ENCODE results near the gene NUDT7.

NUDT7 gene

DNA sequence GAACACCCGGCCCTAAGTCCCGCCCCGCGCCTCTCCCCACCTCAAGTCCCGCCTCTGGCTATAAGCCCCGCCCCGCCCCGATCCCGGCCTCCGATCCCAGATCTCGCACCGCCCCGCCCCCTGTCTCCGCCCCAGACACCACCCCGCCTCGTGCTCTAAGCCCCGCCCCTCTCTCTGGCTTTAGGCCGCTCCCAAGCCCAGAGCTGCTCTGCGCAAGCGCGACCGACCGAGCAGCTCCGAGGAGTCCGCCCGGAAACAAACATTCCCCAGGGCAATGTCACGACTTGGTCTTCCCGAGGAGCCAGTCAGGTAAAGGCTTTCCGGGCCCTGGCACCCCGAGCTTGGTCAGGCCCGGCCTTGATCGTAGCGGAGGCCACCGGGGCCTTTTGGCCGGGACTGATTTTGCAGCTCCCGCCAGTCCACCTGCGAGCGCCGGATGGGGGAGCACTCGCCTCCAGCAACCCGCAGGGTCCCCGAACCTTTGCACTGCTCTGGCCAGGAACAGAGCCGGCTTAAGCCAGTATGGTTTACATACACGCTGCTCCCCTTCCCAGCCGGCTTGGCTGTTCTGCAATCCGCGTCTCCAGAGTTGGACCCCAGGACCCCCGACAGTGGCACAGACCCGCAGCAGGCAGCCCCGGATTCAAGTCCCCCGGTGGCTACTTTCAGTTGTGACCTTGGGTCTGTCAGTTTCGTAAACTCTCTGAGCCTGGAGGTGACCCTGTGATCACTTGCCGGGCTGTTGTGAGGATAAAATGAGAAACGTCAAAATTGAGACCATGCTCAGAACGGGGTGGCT is at the start of gene NUDT7:
Gene NUDT7, plus strand, starts transcription at position 206 of the 799 bp plus-strand sequence. Its CDS starts 69 bp downstream, at position 275.
- DNase-seq (ENCODE audit: low spot score): peak; percentile 97

DNA sequence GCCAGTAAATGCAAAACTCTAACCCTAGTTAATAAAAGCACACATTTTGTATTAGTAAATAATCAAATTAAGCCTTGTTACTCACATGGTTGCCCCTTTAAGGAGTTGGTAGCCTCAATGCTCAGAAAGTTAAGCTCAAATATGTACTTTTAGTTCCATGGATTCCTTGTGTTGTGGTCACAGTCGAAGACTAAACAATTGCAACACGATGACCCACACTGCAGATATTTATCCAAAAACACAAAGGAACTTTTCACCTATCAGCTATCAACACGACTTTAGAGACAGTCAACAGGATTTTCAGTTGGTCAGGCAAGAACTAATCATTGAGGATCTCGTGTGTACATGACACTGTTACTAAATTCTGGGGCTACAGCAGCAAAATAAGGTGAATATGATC is 47.4 kb upstream of the NUDT7 start:
- DNase-seq (ENCODE audit: low spot score): no peak

DNA sequence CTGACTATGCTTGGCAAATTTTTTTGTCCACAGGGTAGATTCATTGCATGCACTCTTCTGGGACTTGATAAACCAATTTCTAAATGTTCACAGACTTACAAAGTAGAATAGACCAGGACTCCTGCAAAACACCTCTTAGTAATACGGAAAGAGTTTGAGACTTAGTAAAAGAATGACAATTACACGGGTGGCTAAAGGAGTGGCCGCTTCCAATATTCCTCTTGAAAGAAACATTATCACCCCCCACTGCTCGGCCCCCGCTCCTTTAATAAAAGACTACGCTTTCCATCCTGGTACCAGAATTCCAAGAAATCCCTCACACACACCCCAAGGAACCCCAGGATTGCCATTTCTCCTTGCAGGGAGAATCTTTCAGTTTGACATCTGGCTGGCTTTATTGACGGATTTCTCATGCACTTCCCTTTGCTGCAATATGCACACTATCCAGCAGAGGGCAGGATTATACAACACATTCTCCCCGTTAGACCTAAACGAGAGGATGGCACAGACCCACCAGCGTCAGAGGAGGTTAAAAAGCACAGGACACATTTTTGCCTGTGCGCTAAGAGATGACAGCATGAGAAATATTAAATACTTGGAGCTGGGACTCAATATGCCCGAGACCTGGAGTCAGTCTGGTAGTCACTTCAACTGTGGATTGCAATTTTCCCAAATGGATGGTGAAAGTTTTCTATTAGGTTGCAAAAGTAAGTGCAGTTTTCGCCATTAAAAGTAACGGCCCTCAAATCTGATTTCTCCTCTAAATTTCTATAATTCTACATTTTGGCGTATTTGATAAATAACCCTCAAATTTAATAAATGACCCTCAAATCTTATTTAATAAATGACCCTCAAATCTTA is 46.6 kb upstream of the NUDT7 start:
- DNase-seq (ENCODE audit: low spot score): peak; percentile 87

DNA sequence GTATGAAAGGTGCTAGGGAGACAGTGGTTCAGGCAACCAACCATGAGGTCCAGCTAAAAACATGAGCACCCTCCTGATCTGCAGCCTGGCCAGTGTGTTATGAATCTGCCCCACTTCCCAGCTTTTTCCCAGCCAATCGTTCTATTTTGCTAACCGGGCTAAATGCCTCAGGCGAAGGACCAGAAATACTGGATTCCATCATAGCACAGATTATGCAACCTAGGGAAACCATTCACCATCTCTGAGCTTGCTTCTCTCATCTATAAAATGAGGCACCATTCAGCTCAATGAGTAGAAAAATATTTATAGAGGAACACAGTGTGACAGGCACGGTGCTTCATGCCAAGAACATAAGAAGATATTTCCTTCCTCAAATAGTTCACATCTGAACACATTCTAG is 45.2 kb upstream of the NUDT7 start:
- no peak for DNase-seq (ENCODE audit: low spot score)

DNA sequence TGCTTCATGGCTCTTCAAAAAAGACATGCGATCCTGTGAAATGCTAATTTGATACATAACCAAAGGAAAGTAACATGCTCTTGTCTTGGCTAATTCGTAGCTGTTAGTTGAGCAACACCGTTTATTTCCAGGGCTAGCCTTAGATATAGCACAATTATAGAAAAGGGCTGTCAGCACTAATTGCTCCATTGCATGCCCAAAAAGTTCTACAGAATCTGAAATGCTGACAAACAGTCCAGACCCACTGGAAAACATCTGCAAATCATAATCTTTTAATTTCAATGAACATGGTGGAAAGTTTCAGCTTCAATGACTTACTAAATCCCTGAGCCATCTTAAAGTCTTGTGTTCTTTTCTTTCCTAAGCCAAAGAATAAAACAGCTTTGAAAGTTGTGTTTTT is 42.9 kb upstream of the NUDT7 start:
- DNase-seq (ENCODE audit: low spot score): no peak

DNA sequence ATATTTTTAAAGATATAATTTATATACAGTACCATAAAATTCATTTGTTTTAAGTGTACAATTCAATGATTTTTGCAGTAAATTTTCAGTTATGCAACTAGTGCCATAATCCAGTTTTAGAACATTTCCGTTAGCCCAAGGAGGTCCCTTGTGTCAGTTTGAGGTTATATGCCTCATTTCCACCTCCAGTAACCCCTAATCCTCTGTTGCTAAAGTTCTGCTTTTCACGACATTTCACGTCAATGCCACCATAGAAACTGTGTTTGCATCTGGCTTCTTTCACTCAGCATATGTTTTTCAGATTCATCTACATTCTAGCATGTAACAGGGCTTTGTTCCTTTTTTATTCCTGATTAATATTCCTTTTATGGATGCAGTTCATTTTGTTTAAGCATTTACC is 42.4 kb upstream of the NUDT7 start:
- DNase-seq (ENCODE audit: low spot score): no peak

DNA sequence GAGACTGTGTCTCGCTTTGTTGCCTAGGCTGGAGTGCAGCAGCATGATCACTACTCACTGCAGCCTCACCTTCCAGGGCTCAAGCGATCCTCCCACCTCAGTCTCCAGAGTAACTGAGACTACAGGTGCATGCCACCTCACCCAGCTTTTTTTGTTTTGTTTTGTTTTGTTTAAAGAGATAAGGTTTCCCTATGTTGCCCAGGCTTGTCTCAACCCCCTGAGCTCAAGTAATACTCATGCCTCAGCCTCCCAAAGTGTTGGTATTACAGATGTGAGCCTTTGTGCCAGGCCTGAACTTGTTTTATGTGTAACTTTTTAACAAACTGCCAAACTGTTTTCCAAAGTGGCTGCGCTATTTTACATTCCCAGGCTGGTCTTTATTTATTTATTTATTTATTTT is 41.8 kb upstream of the NUDT7 start:
- no peak for DNase-seq (ENCODE audit: low spot score)

DNA sequence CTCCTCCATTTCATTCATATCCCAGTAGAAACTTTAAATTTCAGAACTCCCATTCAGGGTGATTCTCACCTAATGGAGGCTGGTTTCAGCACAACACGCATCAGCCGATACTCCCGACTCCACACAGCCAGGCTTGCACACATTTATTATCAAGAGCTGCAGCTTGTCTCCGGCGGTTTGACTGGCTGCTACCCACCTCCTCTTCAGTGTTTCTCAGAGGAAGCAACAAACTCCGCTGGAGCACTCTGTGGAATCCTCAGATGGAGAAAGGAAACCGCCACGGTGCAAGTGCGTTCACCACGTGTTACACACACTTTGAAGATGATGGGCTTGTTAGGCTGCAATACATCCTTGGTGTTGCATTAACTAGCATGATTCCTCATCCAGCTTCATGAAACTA is 39.7 kb upstream of the NUDT7 start:
- no peak for DNase-seq (ENCODE audit: low spot score)

DNA sequence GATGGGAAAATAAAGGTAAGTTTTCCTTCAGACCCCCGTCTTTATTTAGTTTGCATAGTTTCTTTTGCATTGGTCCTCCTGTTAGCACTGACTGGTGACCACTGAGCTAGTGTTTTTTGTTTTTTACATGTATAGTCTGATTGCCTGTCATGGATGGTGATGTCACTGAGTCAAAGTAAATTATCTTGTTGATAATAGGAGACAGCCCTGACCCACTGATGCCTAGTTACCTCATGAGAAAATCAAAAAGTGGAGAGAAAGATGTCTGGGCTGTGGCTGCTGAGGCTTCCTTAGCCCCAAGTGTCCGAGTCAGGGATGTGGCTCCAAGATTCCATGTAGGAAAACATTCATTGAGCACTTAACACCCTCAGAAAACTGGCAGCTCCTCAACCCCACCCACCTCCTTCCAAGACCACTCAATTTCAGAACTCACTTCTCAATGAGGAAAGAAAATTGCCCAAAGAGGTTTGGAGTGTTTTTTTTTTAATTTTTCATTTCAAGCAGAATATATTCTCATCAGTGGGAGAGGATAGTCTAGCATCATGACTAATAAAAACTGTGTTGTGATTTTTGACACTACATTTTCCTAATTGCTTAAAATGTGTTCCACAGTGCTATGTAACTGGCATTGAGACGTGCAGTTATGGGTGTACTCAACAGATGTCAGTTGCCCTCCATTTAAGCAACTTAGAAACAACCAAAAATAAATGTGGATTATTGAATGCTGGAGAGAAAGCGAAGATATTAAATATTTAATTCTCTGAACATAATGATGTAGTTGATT is 38.7 kb upstream of the NUDT7 start:
- no peak for DNase-seq (ENCODE audit: low spot score)

DNA sequence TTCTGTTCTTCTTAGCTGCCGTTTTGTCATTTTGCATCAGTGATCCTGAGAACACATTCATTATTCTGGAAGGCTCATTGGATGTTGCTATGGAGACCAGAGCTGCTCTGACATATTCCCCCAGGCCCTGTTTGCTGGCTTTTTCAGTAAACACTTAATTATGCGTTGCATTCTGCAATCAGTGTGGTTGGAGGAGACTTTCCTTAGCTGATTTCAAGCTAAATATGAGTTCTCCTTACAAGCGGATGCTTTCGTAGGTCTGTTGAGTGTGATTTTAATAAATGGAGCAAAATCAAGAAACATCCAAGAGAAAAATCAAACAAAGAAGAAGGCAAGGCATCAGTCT is 38.2 kb upstream of the NUDT7 start:
- peak; percentile 38 for DNase-seq (ENCODE audit: low spot score)

DNA sequence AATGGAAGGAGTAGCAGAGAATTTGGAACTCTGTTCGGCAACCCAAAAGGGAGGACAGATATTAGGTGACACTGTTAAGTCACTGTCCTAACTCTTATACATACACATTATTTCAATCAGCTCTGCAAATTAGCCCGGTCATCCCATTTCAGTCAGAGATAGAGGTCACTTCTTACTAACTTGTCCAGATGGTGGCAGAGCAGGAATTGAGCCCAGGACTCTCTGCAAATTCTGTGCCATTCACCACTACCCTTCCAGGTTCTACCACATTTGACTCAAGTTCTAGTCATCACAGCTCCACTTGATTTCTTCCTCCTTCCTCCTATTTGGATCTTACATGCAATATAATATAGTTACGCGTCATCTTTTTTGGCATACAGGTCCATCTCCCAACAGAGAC is 35.9 kb upstream of the NUDT7 start:
- no peak for DNase-seq (ENCODE audit: low spot score)

DNA sequence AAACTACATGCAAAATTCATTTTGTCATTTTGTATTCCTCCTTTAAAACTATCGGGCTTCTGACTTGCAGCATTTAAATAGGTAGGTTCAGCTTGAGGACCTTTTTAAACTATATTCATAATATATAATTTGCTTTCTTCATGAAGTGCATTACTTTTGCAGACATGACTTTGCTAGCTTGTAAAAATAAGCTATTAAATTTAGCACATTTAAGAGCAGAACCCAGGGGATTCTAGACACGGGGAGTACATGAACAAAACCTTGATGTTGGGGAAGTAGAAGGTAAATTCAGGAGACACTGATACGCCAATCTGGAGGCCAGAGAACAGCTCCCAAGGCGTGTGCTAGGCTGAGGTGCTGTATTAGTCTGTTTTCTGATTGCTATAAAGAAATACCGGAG is 32.3 kb upstream of the NUDT7 start:
- no peak for DNase-seq (ENCODE audit: low spot score)

DNA sequence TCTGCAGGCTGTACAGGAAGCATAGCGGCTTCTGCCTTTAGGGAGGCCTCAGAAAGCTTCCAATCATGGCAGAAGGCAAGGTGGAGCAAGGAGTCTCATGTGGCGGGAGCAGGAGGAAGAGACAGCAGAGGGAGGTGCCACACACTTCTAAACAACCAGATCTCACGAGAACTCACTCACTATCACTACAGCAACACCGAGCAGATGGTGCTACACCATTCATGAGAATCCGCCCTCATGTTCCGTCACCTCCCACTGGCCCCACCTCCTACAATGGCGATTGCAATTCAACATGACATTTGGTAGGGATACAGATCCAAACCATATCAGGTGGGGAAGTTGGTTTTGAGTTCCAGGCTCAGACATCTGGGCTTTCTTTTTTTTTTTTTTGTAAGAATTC is 31.9 kb upstream of the NUDT7 start:
- DNase-seq (ENCODE audit: low spot score): no peak

DNA sequence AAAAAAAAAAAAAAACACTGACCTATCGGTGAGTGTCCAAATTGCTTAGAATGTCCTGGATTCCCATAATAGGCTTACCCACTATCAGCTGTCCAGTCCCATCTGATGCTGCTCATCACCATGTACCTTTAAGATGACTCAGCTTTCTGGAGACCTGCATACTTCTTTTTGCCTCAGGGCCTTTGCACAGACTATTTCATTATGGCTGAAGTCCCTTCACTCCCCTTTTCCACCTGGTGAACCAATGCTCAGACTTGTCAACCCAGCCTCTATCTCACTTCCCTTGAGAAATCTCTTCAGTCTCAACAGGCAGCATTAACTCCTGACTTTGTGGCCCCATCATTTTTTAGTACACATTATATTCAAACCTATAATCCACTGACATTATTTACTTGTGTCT is 29.7 kb upstream of the NUDT7 start:
- DNase-seq (ENCODE audit: low spot score): no peak

DNA sequence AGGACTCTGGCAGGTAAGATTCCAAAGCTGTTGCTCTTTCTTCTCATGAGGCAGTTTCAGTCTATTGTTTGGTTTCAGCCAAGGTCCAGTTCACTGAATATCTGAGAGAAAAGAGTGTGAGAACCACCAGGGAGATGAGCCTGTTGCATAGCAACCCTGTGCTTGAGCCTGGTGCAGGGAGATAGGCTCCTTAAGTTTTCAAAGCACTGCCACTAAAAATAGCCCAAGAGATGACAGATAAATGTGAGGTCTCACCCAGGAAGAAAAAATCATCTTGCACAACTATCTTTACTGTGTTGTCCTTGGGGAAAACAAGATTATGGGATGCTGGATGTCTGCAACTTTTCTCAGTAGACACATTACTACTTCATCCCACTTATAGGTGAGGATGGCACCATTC is 26.2 kb upstream of the NUDT7 start:
- no peak for DNase-seq (ENCODE audit: low spot score)

DNA sequence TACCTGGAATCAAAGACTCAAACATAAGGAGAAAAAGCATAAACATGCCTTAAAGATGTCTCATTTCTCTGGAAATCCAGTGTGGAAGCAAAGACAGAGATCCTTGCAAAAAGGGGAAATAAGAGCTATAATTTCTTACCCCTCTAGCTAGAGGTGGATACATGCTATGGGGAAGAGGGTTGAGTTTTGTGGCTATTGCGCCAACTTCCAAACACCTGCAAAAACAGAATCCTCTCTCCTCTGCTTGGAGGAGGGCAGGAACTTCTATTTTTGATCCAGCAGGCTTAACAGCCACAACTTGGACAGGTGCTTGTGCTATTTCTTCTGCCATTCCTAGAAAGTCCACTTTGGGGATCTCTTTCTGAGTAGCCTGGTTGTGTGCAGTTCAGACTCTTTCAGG is 21.5 kb upstream of the NUDT7 start:
- no peak for DNase-seq (ENCODE audit: low spot score)

DNA sequence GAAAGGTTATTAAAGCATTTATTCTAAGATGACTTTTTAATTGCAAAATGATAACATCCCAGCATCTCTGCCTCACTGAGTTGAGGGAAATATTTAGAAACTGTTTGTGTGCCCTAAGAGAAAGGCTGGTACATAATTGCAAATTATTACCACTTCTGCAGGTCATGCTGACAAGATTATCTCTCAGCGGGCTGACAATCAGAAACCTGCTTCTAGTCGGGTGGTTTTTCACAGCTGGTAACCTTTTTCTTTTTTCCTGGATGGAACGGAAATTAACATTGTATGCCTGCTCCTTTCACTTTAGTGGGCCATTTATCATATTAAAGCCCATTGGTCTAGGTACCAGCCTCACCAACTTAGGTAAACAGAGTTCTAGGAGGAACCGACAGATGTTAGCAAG is 17.0 kb upstream of the NUDT7 start:
- no peak for DNase-seq (ENCODE audit: low spot score)

DNA sequence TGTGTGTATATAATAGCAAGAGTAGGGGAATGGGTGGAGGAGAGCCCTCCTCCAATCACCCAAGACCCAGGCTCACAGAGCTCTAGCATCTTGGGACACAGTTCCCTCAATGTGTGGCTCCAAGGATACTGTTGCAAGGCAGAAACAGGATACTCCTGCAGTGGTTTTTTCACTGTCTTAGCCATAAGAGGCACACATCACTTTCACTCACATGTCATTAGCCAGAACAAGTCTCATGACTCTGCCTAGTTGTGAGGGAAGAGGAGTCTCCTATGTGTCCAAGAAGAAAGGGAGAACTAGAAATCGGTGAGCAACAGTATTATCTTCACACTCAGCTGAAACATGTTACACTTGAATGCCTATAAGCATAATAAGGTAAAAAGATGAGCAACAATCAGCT is 11.1 kb upstream of the NUDT7 start:
- DNase-seq (ENCODE audit: low spot score): no peak

DNA sequence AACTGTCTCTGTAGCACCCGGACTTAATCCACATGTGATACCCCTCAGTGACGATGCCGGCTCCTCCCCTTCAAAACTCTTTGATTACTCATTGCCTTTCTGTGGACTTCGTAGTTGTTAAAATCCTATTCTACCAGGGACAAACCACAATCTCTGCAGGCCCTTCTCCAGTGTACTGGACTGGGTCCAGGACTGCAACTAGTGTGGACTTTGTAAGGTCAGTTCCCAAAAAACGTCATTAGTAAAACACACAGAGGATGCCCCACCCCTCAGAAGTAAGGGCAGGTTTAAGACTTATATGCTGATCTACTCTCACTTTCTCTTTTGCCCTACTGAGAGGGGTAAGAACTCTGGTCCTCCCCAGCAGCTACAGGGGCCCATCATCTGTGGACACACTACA is 10.5 kb upstream of the NUDT7 start:
- no peak for DNase-seq (ENCODE audit: low spot score)

DNA sequence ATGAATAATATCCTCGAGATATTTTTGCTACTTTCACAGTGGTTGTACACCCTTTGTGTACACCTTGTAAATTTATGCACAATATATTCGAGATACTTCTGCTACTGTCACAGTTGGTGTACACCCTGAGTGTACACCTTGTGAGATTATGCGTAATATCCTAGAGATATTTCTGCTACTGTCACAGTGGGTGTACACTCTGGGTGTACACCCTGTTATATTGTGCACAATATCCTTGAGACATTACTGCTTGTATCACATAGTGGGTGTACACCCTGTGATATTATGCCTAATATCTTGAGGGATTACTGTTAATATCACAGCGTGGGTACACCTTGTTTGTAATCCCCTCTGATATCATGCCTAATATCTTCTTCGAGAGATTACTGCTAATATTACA is 7.2 kb upstream of the NUDT7 start:
- DNase-seq (ENCODE audit: low spot score): no peak

DNA sequence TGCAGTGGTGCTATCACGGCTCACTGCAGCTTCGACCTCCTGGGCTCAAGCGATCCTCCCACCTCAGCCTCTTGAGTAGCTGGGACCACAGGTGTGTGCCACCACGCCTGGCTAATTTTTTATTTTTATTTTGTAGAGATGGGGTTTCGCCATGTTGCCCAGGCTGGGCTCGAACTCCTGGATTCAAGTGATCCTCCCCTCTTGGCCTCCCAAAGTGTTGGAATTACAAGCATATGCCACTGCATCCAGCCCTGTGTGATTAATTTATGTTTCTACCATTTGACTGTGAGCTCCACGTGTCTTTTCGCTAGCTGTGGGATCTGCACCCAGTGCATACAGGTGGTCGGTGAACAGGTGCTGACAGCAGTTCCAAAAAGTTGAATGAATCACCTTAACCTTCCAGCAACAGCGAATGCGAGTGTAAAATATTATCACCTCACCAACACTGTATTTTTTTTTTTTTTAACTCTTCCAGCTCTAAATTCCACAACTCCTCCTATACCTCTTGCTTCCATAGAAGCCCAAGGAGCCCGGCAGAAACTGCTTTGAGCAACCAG is 484 bp upstream of the NUDT7 start:
- DNase-seq (ENCODE audit: low spot score): no peak

DNA sequence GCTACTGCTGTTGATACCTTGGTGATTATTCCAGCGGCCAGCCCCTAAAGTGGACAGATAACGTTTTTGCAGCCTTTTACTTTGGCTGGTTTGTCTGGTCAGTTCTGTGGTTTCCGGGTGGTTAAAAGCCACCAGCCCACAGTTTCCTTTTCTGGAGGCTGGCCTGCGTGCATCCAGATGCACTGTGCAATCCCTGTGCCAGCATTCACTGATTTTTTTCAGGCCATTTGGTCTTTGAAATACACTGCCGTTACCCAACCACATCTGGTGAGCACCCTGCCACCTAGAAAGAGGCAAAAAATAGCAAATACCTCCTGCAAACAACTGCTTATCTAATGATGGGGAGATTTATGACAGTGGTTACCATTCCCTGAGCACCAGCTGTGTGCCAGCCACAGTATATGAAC is 797 bp downstream of the NUDT7 start:
- peak; percentile 52 for DNase-seq (ENCODE audit: low spot score)

Measured in cerebellar cortex (tissue), 1 donor.